HG03139 (cell line): ENCODE measurements around the gene FBH1.
"Not testable (repeated sequence)": the region's sequence is repeated elsewhere in the genome, so short reads cannot be mapped to it uniquely, and the experiment has no call there.

Experiments
- ATAC-seq: cut with Tn5 transposase; IDR thresholded peaks from one replicate; pipeline ENCODE4 v1.9.1; 2021; ENCODE audit not compliant: unreplicated experiment

FBH1 gene

DNA sequence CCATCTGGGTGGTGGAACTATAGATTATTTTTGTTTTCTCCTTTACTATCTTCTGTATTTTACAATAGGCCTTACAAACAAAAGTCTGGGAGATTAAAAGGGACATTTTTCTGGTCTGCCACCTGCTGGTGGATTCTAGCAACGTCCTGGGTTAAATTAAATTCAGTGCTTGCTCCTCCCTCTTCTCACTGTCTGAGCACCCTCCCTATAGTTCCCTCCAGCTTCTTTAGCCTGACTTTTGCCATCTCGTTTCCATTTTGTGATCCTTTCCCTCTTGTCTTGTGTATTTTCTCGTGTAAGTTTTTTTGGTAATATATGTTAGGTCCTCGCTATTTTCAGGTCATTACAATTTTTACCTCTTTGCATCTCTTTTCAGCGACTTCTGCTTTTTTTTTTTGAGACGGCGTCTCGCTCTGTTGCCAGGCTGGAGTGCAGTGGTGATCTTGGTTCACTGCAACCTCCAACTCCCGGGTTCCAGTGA lies 16.5 kb upstream of the FBH1 start:
- peak; percentile 67 for ATAC-seq

DNA sequence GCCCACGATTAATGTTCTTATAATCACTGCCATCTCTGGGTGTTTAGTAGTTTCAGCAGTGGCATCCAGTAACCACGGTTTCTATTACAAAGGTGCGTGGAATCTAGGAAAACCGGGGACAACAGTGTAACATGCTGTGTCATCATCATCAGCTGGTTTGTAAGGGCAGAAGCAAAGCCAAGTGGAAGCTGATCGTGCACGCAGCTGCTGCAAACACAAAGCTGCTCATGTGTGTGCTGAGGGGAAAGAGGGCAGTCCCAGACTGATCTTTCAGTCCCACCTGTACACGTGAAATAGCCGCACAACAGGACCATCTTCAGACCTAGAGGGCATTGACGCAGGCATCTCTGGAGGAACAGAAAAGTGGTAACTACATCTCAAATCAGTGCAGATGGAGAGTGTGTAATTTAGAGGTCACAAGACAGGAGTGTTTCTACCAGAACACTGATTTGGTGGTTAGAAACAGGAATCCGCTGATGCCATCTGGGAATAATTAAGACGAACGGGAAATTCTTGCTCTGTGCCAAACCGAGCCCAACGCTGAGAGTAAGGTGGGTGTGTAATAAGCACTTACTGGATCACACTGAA lies 13.8 kb upstream of the FBH1 start:
- no peak for ATAC-seq

DNA sequence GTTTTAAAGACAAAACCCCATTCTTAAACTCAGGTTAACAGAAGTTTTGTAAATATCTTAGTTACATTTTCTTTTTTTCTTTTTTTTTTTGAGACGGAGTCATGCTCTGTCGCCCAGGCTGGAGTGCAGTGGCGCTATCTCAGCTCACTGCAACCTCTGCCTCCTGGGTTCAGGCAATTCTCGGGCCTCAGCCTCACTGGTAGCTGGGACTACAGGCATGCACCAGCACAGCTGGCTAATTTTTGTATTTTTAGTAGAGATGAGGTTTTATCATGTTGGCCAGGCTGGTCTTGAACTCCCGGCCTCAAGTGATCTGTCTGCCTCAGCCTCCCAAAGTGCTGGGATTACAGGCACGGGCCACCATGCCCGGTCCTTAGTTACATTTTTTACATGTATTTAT lies 13.0 kb upstream of the FBH1 start:
- not testable (repeated sequence) for ATAC-seq

DNA sequence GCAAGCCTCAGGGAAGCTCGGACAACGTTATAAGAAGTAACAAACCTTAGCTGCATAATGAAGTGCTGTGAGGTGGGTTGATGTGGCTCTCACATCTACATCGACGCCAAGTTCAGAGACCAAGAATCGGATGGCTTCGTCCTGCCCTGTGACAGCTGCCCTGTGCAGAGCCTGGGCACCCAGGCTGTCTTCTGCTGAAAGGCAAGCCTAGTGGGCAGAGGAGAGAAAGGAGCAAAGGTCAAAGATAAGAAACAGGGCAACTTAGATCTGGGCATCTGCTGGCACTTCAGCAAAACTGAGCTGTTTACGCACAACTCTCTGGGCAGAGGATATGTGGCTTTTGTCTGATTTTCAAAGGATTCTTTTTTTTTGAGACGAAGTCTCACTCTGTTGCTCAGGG lies 7.1 kb upstream of the FBH1 start:
- ATAC-seq: no peak

DNA sequence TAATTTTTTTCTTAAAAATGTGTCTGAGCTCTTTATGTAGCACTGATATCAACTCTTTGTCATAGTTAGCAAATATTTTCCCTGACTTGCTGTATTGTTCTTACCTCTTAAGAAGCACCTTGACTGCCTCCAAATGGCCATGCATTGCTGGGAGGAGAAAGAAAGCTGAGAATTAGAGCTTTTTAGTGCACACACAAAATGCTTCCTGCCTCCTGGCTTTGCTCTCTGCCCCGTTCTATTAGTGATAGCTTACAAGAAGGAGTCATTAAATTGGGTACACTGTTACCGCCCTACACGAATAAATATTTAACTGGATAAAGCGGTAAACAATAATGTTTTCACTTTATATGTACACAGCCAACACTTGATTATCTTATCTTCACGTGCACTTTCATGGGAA lies 4.4 kb upstream of the FBH1 start:
- no peak for ATAC-seq

DNA sequence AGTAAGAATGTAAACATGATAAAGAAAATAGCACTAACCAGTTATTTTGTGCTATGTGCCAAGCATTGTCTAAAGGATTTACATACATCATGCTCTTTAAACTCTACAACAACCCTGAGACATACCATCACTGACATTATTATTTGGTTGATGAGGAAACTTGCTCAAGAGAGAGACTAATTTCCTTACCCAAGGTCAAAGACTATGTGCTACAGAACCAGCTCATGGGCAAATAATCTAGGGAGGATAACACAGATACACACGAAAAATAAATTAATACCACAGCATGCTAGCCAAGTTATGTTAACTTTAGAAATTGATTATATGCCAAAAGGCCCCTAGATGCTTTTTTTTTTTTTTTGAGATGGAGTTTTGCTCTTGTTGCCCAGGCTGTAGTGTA lies 3.0 kb upstream of the FBH1 start:
- ATAC-seq: no peak

DNA sequence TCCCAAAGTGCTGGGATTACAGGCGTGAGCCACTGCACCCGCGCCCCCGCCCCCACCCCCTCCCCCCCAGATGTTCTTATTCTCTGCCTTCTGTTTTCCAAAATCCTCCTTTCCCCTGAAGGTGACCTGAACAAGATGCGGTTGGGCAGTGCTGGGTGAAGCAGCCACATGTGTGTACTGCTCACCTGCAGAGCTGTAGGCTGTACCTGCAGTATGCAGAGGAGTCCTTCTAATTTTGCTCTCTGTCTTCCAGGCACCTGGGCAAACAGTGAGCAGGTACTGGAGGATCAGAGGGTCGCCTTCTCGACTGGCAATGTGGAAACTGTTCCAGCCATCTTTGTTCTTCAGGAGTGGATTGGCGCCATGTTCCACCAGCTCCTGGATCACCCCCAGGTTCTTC lies 2.4 kb upstream of the FBH1 start:
- no peak for ATAC-seq

DNA sequence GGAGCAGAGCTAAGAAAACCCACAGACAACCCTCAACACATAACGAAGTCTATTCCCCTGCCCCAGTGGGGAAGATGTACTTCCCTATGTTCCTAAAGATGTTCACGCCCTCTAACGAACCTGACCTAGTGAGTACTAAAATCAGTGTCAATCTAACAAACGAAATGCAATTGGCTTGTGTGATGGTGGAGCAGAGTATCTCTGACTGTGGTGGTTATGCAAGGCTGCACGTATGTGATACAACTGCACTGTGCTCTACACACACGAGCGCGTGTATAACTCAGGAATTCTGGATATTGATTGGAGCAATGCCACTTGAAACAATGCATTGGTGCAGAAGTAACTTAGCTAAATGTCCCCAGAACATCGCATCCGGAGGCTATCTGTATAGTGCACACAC lies 1.7 kb upstream of the FBH1 start:
- ATAC-seq: no peak

DNA sequence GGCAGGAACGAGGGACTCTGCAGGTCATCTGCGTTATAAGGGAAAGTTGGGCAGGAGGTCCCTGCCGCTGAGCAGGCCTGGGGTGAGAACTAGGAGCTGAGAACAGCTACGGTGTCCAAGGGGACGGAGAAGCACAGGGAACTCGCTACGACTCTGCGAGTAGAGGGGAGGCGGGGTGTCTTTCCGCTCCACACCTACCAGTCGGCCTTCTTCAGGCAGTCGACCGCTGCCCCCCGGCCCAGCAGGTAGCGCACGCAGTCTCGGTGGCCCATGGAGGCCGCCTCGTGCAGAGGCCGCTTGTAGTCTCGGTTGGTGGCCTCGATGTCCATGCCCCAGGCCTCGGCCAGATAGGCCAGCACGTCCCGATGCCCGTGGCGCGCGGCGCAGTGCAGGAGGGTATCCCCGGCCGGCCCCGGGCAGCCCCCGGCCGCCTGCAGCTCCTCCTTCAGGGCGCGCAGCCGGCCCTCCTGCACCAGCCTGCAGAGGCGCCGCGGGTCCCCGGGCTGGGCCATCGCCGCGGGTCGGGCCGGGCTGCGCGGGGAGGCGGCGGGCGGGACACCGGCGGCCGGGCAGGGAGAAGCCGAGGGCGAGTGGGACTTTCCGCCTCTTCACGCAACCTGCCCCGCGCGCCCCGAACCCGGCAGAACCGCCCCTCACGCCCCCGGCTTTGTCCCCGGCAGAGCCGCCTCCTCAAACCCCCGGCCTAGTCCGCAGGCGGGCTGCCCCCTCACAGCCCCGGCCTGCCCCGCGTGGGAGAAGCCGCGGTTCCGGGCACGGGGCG lies 1.0 kb upstream of the FBH1 start:
- ATAC-seq: peak; percentile 24

DNA sequence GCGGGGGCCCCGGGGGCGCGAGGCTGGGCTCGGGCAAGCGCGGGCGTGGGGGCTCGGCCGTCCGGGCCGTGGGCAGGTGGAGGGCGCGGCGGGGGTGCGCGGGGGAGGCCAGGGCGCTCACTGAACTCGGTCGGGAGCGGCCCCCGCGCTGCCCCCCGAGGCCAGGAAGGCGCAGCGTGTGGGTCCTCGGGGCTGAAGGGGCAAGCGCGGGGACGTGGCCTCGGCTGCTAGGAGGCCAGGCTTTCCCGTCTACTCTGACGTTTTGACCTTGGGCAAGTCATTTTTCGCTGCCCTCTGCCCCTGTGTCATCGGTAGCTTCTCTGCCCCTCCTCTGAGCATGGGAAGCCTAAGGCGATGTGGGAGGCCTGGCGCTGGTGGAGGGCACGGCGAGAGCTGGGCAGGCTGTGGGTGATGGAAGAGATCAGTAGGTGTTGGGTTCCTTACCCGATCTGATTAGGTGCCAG lies 441 bp downstream of the FBH1 start:
- ATAC-seq: peak; percentile 7

DNA sequence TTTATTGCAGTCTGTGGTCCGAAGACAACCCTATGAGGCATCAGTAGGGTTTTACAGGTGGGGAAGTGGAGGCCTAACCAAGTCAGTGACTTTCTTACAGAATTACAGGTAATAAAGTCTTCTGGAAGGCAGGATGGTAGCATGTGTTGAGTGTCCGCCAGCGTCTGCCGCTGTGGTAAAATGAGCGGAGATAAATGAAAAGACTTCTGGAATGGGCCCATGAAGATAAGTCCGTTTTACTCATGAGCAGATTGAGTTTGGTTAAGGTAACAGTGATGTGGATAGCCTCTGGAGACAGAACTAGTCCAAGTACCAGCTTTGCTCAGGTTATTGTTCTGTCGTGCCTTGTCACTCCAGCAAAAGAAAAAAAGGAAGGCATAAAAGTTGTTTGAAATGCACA lies 966 bp downstream of the FBH1 start:
- ATAC-seq: no peak

DNA sequence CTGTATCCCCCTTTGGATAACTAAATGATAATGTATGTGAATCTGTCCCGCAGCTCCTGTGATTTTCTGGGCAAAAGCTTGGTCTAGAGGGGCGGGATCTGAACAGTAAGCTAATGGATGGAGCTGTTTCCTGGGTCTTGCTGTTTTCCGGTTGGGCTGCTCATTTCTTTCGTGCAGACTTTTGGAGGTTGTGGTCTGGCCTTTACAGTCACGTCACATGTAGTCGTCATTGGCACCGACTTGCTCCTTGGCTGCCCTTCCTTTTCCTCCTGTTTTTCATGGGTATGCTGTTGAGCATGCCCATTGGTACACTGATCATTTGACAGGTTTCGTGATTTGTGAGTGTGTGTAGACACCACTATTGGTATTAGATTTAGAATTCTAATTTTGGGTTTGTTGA lies 2.0 kb downstream of the FBH1 start:
- no peak for ATAC-seq

DNA sequence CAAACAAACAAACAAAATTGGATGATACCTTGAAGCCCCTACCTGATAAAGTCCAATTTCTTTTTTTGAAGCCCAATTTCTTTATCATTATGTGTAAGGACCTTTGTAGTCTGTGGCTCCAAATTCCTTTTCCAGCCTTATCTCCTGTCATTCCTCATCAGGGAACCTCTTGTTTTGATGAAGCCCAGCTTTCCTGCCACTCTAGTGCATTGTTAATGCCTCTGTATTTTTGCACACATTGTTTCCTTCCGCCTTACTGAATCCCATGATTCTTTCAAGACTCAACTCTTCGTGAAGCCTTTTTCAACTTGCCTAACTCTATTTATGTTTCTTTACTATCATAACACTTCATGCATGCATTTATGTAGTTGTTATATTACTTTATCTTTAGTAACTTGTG lies 3.3 kb downstream of the FBH1 start:
- ATAC-seq: no peak

DNA sequence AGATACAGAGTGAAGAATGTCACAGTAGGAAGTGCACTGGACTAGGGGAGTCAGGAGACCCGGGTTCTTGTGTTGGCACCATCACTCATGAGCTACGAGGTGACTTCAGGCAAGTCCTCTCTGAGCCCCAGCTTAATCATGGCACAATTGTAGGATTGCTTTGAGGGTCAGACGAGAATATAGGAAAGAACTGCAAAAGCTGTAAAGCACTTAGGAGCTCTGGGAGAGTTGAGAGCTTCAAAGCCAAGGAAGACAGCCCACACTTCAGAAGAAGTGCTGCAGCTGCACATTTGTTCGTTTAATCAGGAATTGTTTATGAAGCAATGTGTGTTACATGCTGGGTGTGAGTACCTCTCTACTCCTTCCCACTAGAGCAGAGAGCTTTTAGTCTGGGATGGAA lies 4.4 kb downstream of the FBH1 start:
- ATAC-seq: no peak

DNA sequence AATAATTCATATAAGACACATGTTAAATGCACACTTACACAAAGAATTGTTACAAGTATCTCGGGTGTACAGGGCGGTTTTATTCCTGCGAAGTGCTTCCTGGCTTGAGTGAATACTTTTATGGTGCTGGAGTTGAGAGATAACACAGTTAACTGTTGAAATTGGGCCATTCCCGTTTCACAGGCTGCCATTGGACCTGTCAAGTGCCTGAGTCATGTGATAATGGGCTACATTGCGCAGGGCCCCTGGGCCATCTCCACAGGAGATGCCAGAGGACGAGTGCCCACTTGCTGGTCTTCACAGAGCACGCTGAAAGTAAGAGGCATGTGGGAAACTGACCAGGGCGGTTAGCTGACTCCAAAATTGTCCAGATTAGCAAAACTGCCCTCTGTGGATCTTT lies 4.8 kb downstream of the FBH1 start:
- ATAC-seq: no peak

DNA sequence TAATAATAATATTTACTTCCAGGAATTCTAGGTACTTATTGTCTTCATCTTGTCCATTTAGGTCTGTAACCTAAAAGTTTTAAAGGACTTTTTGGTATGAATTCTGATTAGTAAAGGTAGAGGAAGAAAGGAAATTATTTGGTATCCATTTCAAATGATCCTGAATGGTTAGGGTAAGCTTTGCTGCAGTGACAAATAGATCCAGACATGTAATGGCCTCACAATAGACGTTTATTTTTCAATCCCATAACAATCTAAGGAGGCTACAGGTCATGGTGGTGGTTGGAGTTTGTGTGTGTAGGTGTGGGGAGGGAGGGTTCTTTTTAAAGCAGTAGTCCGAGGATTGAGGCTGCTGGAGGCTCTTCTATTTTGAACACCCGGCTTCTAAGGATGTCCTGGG lies 5.3 kb downstream of the FBH1 start:
- no peak for ATAC-seq

DNA sequence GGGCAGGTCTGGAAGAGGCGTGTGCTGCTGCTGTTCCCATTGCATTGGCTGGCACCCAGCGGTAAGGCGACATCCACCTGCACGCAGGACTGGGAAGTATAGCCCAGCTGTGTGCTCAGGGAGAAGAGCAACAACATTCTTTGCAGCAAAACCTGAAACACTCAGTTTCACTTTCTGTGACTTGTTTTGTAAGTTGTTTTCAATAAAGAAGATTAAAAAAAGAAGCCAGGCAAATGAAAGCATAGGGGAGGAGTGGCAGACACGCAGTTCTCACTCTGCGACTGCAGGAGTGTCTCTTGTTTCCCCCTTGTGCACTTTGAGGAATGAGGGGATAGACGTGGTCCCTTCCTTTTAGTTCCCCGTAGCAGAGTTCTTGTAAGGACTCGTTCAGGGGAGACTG lies 5.8 kb downstream of the FBH1 start:
- no peak for ATAC-seq

DNA sequence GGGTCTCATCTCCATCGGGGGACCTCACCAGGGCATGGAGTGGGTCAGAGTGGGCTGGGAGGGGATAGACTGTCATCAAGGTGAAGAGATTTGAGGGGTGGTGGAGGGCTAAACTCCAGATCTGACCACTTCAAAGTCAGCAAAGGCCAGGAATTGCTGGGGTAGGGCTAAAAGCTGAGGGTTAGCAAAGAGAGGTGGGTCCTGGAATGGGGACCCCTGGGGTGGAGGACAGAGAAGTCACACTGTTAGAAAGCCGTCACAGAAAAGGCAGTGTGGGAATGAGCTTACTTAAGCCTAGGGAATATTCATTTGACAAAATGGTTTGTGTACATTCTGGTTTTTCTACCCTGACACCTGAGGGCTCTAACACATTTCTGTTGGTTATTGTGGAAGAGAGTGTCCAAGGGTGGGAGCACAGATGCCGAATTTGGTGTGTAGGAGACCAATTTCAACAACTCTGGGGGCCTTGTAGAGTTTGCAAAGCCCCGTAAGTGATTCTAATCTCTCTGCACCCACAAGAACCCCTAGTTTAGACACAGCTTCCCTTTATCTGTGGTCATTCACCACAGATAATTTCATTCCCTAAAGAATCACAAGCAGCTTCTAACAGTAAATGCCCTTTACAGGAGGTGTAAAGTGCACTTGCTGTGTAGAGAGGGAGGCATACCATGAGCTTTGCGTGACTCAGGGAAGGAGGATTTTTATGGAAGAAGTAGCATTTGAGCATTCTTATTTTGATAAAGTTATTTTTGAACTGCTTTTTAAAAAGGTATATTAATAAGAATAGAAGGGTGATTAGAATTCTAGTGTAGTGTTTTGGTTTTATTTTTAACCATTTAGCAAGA lies 6.4 kb downstream of the FBH1 start:
- no peak for ATAC-seq

DNA sequence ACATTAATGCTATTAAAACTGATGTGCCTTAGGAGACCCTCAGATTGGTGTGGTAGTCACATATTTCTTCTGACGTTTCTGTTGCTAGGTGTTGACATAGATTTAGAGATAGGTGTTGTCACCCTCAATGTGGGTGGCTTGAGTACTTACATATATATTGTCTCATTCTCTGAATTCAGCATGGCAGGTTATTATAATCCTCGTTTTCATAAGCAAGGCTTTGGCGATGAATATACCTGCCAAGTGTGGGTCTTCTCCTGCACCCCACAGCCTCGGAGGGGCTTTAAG lies 7.0 kb downstream of the FBH1 start:
- ATAC-seq: no peak

DNA sequence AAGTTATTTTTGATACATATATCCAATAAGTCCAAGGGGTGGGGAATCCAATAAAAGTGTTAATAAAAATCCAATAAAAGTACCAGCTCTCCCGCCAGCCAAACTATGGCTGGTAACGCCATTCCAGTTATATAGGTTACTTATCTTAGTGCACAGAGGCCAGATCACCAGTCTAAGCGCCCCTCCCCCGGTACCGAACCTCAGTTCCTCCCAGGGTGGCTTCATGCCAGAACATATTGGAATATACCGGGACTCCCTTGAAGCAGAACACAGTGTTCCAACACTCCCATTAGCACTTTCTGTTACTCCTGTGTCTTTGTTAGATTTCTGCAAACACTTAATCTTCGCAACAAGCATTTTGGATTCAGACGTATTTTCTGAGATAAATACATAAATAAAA lies 7.5 kb downstream of the FBH1 start:
- no peak for ATAC-seq

DNA sequence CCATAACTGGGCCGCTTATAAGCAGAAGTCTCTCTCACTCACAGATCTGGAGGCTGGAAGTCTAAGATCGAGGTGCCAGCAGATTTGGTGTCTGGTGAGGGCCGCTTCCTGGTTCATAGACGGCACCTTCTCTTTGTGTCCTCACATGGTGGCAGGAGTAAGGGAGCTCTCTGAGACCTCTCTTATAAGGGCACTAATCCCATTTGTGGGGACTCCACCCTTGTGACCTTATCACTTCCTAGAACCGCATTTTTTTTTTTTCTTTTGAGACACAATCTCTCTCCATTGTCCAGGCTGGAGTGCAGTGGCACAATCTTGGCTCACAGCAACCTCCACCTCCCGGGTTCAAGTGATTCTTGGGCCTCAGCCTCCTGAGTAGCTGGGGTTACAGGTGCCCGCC lies 8.1 kb downstream of the FBH1 start:
- no peak for ATAC-seq

DNA sequence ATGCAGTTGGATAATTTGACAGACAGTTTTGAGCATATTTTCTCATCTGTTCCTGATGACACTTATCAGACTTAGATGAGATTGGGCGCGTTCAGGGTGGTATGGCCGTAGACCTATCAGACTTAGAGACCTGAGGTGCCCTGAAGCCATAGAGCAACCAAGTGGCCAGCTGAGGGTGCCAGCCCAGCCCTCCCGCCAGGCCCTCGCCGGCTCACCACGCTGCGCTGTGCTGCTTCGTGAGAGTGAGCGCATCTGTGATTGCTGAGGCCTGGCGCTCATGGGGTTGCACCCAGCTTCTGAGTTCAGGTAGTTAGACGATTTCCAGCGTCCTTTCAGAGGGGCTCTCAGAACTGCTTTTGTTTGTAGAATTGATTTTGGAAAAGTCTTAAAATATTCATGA lies 10.2 kb downstream of the FBH1 start:
- no peak for ATAC-seq
